HEK293 (cell line): ENCODE measurements around the gene TRPV5.
"Not testable (repeated sequence)": the region's sequence is repeated elsewhere in the genome, so short reads cannot be mapped to it uniquely, and the experiment has no call there.

Experiments
- CTCF ChIA-PET: fragments of 350-600 bp; formaldehyde crosslinking; extraction: SDS; loops from one replicate; lab custom pipeline; 2021; ENCODE audit warnings: antibody characterized with exemption; lab: Yijun Ruan, JAX
- POLR2A ChIA-PET: fragments of 300-600 bp; formaldehyde crosslinking; extraction: SDS; loops from one replicate; lab custom pipeline; 2020; ENCODE audit warnings: antibody characterized with exemption, inconsistent platforms; lab: Yijun Ruan, JAX
- H3K27ac ChIP-seq: fragments of 200-500 bp; sonication (Bioruptor generic); 2 replicates; pipeline ENCODE4 v1.5.1; 2014; ENCODE audit warnings: low read depth, low read length, control low read depth, inconsistent platforms; ENCODE audit errors: extremely low read depth
- H3K36me3 ChIP-seq, 2 experiments: fragments of 200-500 bp in 1 of 2; sonication (Bioruptor generic) in 1 of 2; 1 replicate in 1 of 2; 2 replicates in 1 of 2; pipeline ENCODE4 v1.5.1; 2014 to 2017; ENCODE audit warnings: inconsistent platforms in 2 of 2, low read length in 2 of 2; ENCODE audit not compliant: control insufficient read depth in 2 of 2, insufficient read depth in 1 of 2
- H3K4me1 ChIP-seq: fragments of 200-500 bp; sonication (Bioruptor generic); 2 replicates; pipeline ENCODE4 v1.5.1; 2014; ENCODE audit warnings: mild to moderate bottlenecking, low read length, inconsistent platforms; ENCODE audit not compliant: control insufficient read depth, insufficient read depth
- H3K4me3 ChIP-seq: 2 replicates; pipeline ENCODE4 v1.5.1; 2011; ENCODE audit warnings: low read depth, mild to moderate bottlenecking, control low read depth, low read length, moderate library complexity
- H3K9me3 ChIP-seq: fragments of 200-500 bp; sonication (Bioruptor generic); 2 replicates; pipeline ENCODE4 v1.5.1; 2014; ENCODE audit warnings: low read depth, low read length, inconsistent platforms; ENCODE audit not compliant: control insufficient read depth, insufficient read depth
- BCL11A ChIP-seq: fragments of 450-650 bp; formaldehyde crosslinking; IDR thresholded peaks from 2 replicates; pipeline ENCODE4 v1.5.1; 2016; ENCODE audit warnings: low read depth, missing biosample characterization, missing genetic modification characterization
- GLIS1 ChIP-seq: fragments of 450-650 bp; formaldehyde crosslinking; IDR thresholded peaks from 2 replicates; pipeline ENCODE4 v1.5.1; 2016; ENCODE audit warnings: missing biosample characterization, missing genetic modification characterization
- INSM2 ChIP-seq: fragments of 450-650 bp; formaldehyde crosslinking; IDR thresholded peaks from 2 replicates; pipeline ENCODE4 v1.5.1; 2016; ENCODE audit warnings: missing biosample characterization, missing genetic modification characterization
- SP2 ChIP-seq: fragments of 450-650 bp; formaldehyde crosslinking; IDR thresholded peaks from 2 replicates; pipeline ENCODE4 v1.5.1; 2016; ENCODE audit warnings: missing biosample characterization, missing genetic modification characterization
- YY2 ChIP-seq: fragments of 450-650 bp; formaldehyde crosslinking; IDR thresholded peaks from 2 replicates; pipeline ENCODE4 v1.5.1; 2016; ENCODE audit warnings: missing biosample characterization, missing genetic modification characterization
- ZBTB10 ChIP-seq: fragments of 450-650 bp; formaldehyde crosslinking; IDR thresholded peaks from 2 replicates; pipeline ENCODE4 v1.5.1; 2016; ENCODE audit warnings: missing biosample characterization, missing genetic modification characterization
- ZBTB44 ChIP-seq: fragments of 450-650 bp; IDR thresholded peaks from 2 replicates; pipeline ENCODE4 v1.5.1; 2018; ENCODE audit warnings: missing biosample characterization, mild to moderate bottlenecking, missing genetic modification characterization
- ZNF114 ChIP-seq: fragments of 450-650 bp; formaldehyde crosslinking; IDR thresholded peaks from 2 replicates; pipeline ENCODE4 v1.5.0; 2017; ENCODE audit warnings: missing biosample characterization, missing genetic modification characterization
- ZNF146 ChIP-seq: fragments of 450-650 bp; formaldehyde crosslinking; IDR thresholded peaks from 2 replicates; pipeline ENCODE4 v1.5.1; 2016; ENCODE audit warnings: missing biosample characterization, missing genetic modification characterization
- ZNF155 ChIP-seq: fragments of 450-650 bp; formaldehyde crosslinking; IDR thresholded peaks from 2 replicates; pipeline ENCODE4 v1.5.1; 2016; ENCODE audit warnings: missing biosample characterization, missing genetic modification characterization
- ZNF280D ChIP-seq: fragments of 450-650 bp; formaldehyde crosslinking; IDR thresholded peaks from 2 replicates; pipeline ENCODE4 v1.5.1; 2016; ENCODE audit warnings: missing biosample characterization, missing genetic modification characterization
- ZNF350 ChIP-seq: fragments of 450-650 bp; formaldehyde crosslinking; IDR thresholded peaks from 2 replicates; pipeline ENCODE4 v1.5.0; 2017; ENCODE audit warnings: missing biosample characterization, mild to moderate bottlenecking, missing genetic modification characterization
- ZNF514 ChIP-seq: fragments of 450-650 bp; formaldehyde crosslinking; IDR thresholded peaks from 2 replicates; pipeline ENCODE4 v1.5.1; 2016; ENCODE audit warnings: missing biosample characterization, missing genetic modification characterization
- ZNF530 ChIP-seq: fragments of 450-650 bp; formaldehyde crosslinking; IDR thresholded peaks from 2 replicates; pipeline ENCODE4 v1.5.1; 2016; ENCODE audit warnings: low read depth, missing biosample characterization, missing genetic modification characterization
- ZNF544 ChIP-seq: fragments of 450-650 bp; formaldehyde crosslinking; IDR thresholded peaks from 2 replicates; pipeline ENCODE4 v1.5.0; 2017; ENCODE audit warnings: missing biosample characterization, missing genetic modification characterization
- ZNF555 ChIP-seq: fragments of 450-650 bp; formaldehyde crosslinking; conservative IDR thresholded peaks from 2 replicates; pipeline ENCODE4 v1.5.1; 2017; ENCODE audit warnings: missing biosample characterization, mild to moderate bottlenecking, missing genetic modification characterization, inconsistent platforms
- ZNF585B ChIP-seq: fragments of 450-650 bp; formaldehyde crosslinking; IDR thresholded peaks from 2 replicates; pipeline ENCODE4 v1.5.1; 2016; ENCODE audit warnings: missing biosample characterization, missing genetic modification characterization
- ZNF677 ChIP-seq: fragments of 450-650 bp; IDR thresholded peaks from 2 replicates; pipeline ENCODE4 v1.5.0; 2018; ENCODE audit warnings: missing biosample characterization, mild to moderate bottlenecking, missing genetic modification characterization, moderate library complexity
- ZNF701 ChIP-seq: fragments of 450-650 bp; formaldehyde crosslinking; IDR thresholded peaks from 2 replicates; pipeline ENCODE4 v1.5.1; 2016; ENCODE audit warnings: missing biosample characterization, missing genetic modification characterization
- ZNF768 ChIP-seq: fragments of 450-650 bp; formaldehyde crosslinking; IDR thresholded peaks from 2 replicates; pipeline ENCODE4 v1.5.1; 2018; ENCODE audit warnings: missing biosample characterization, mild to moderate bottlenecking, missing genetic modification characterization
- ZNF791 ChIP-seq: fragments of 450-650 bp; formaldehyde crosslinking; IDR thresholded peaks from 2 replicates; pipeline ENCODE4 v1.5.1; 2016; ENCODE audit warnings: missing biosample characterization, missing genetic modification characterization
- ZNF830 ChIP-seq: fragments of 450-650 bp; IDR thresholded peaks from 2 replicates; pipeline ENCODE4 v1.5.0; 2018; ENCODE audit warnings: missing biosample characterization, missing genetic modification characterization, low read depth, mild to moderate bottlenecking, moderate library complexity

The TRPV5 gene

GRCh38 chr7:142933624-142934023 lies at the start of gene TRPV5:
TRPV5 (minus strand) TSS chr7:142933746; CDS start chr7:142933459, 287 bp downstream.
- no peak for TF ChIP-seq ZBTB44 (tag by site-specific recombination)
- TF ChIP-seq ZNF701 (tag by site-specific recombination), result no peak
- no peak for TF ChIP-seq BCL11A (tag by site-specific recombination)
- TF ChIP-seq GLIS1 (tag by site-specific recombination), result no peak
- TF ChIP-seq ZNF555, result no peak
- no peak for TF ChIP-seq ZNF768 (tag by site-specific recombination)
- TF ChIP-seq ZNF530 (tag by site-specific recombination), result no peak
- no peak for TF ChIP-seq ZNF544 (tag by site-specific recombination)
- no peak for TF ChIP-seq ZNF155 (tag by site-specific recombination)
- TF ChIP-seq ZNF585B, result no peak
- no peak for TF ChIP-seq ZNF350 (tag by site-specific recombination)
- TF ChIP-seq ZNF514, result no peak
- TF ChIP-seq INSM2 (tag by site-specific recombination), result no peak
- TF ChIP-seq ZBTB10 (tag by site-specific recombination), result no peak
- TF ChIP-seq ZNF791 (tag by site-specific recombination), result no peak
- TF ChIP-seq ZNF677 (tag by site-specific recombination), result no peak
- TF ChIP-seq ZNF830 (tag by site-specific recombination), result no peak
- no peak for TF ChIP-seq ZNF114 (tag by site-specific recombination)
- no peak for TF ChIP-seq YY2 (tag by site-specific recombination)
- no peak for TF ChIP-seq SP2
- TF ChIP-seq, all 188 proteins: peak for 0
- Histone ChIP-seq H3K4me1 (no peaks in the 10 kb centered on the region), H3K9me3 (no peaks in the 10 kb centered on the region), H3K36me3 (no peaks in the 10 kb centered on the region), H3K27ac (no peak within 1 kb of the TSS), H3K4me3 (no peak within 1 kb of the TSS)
- ChIA-PET POLR2A (no interaction called here), CTCF (interaction anchor here (0.6 to 1.3 kb wide), 5 partner anchors 9 to 494 kb away, joined by 3 to 5 read pairs (median 3); no protein-coding TSS in a partner anchor)

- H3K27ac ChIP-seq, POLR2A ChIA-PET, CTCF ChIA-PET, H3K36me3 ChIP-seq, H3K4me3 ChIP-seq, H3K4me1 ChIP-seq, H3K9me3 ChIP-seq: not testable (repeated sequence)
- TF ChIP-seq ZNF146 (peak; percentile 54), ZNF280D (tag by site-specific recombination) (peak; percentile 74; the same call in 1 of the 2 replicates)
- TF ChIP-seq, all 188 proteins: peak for 2; not testable (repeated sequence) for 186
These were observed 44.9 kb upstream of the TRPV5 start for GRCh38 chr7:142978402-142978801.
